Retinal pigment epithelial cell (primary cell): ENCODE data around the gene TXNDC17.

ENCODE experiments used
- DNase-seq: peaks from one replicate; pipeline ENCODE4 v3.0.0-alpha.2; 2010; ENCODE audit warnings: low read depth
- H3K4me3 ChIP-seq: 2 replicates; pipeline ENCODE4 v1.5.1; 2011; ENCODE audit warnings: mild to moderate bottlenecking, low read length, control low read depth, moderate library complexity
- CTCF ChIP-seq: conservative IDR thresholded peaks from 2 replicates; pipeline ENCODE4 v1.5.1; 2011; ENCODE audit warnings: low read depth, low read length, control low read depth, inconsistent platforms

TXNDC17 gene

GRCh38 chr17:6677946-6678345, 37.1 kb downstream of the TXNDC17 start:
- no peak for TF ChIP-seq CTCF

GRCh38 chr17:6679241-6679640, 38.4 kb downstream of the TXNDC17 start:
- no peak for TF ChIP-seq CTCF
- no peak overlapping the region for H3K4me3 ChIP-seq
- no peak for DNase-seq

More at GRCh38 chr17:6677946-6678345, 37.1 kb downstream of the TXNDC17 start:
- H3K4me3 ChIP-seq, result no peak overlapping the region
- no peak for DNase-seq

- H3K4me3 ChIP-seq, result no peak overlapping the region
- no peak for DNase-seq
- no peak for TF ChIP-seq CTCF
Observed at GRCh38 chr17:6681176-6681575, 40.3 kb downstream of the TXNDC17 start.

- no peak overlapping the region for H3K4me3 ChIP-seq
- DNase-seq, result no peak
- no peak for TF ChIP-seq CTCF
Observed at GRCh38 chr17:6681671-6682070, 40.8 kb downstream of the TXNDC17 start.

- no peak overlapping the region for H3K4me3 ChIP-seq
- no peak for DNase-seq
- TF ChIP-seq CTCF, result no peak
Observed at GRCh38 chr17:6682339-6682738, 41.5 kb downstream of the TXNDC17 start.

GRCh38 chr17:6683081-6683684, 42.3 kb downstream of the TXNDC17 start:
- DNase-seq, result no peak
- no peak for TF ChIP-seq CTCF
- no peak overlapping the region for H3K4me3 ChIP-seq

GRCh38 chr17:6683730-6684459, 43.0 kb downstream of the TXNDC17 start:
- no peak overlapping the region for H3K4me3 ChIP-seq
- no peak for DNase-seq
- no peak for TF ChIP-seq CTCF
